A549 (cell line): ENCODE data around the gene MYOF.

Experiments used
- CTCF ChIP-seq: fragments of >200 bp; sonication (Bioruptor Twin); formaldehyde crosslinking; IDR thresholded peaks from 3 replicates; pipeline ENCODE4 v1.5.1; 2016
- ESRRA ChIP-seq: fragments of 150-350 bp; IDR thresholded peaks from 2 replicates; pipeline ENCODE4 v1.6.1; 2014; ENCODE audit warnings: mild to moderate bottlenecking, low read length, borderline replicate concordance
- KDM1A ChIP-seq: fragments of 200-600 bp; sonication (generic); IDR thresholded peaks from 2 replicates; pipeline ENCODE4 v1.6.1; 2016; ENCODE audit warnings: low read depth, mild to moderate bottlenecking
- NFE2L2 ChIP-seq: fragments of 150-350 bp; conservative IDR thresholded peaks from 2 replicates; pipeline ENCODE4 v1.6.1; 2014; ENCODE audit warnings: low read length
- POLR2A ChIP-seq: IDR thresholded peaks from 2 replicates; pipeline ENCODE4 v1.6.1; 2012; ENCODE audit warnings: mild to moderate bottlenecking, low read length
- POLR2AphosphoS2 ChIP-seq: conservative IDR thresholded peaks from 2 replicates; pipeline ENCODE4 v1.6.1; 2012; ENCODE audit warnings: low read length, improper control_type of control experiment, inconsistent platforms
- RAD21 ChIP-seq, 2 experiments: fragments of >200 bp in 1 of 2; sonication (Bioruptor Twin) in 1 of 2; formaldehyde crosslinking in 1 of 2; IDR thresholded peaks in 1 of 2; conservative IDR thresholded peaks in 1 of 2; 2 replicates in 1 of 2; 3 replicates in 1 of 2; pipeline ENCODE4 v1.6.1; 2012 to 2018; ENCODE audit warnings: inconsistent platforms in 1 of 2

- TF ChIP-seq NFE2L2 (no peak), POLR2AphosphoS2 (no peak), ESRRA (no peak), CTCF (no peak), RAD21 (conservative IDR thresholded peaks at IDR 0.05 in 1 of 2, IDR thresholded peaks at IDR 0.05 in 1 of 2) (no peak), KDM1A (no peak), POLR2A (peak; percentile 55)
Measured at GRCh38 chr10:93496322-93497041, 14.3 kb upstream of the MYOF start, which contains the start of gene CEP55.
